Measurements from ENCODE around the gene CPNE7.

CPNE7 gene

DNA sequence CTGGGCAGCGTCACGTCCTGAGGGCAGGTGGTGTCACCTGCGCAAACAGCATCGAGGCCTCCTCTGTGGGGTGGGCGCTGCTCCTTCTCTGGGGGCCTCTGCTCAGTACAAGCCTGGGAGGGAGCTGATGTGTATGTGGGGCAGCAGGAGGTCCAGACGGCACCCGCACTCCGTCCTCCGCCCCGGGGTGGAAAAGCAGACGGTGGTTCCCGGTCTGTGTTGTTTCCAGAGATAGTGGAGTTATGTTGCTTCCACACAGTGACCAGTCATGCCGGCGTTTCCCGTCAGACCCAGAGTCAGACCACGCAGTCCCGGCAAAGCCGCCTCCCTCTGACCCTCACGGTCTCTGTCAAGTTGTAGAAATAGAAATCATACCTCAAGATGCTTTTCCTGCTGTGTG, 28.8 kb upstream of the CPNE7 start:
- peaks cover 7 to 87% of the 10 kb centered on the region in 2 experiments; a peak in 2 of 3 replicates for H3K36me3 ChIP-seq (ENCODE audit: control insufficient read depth in 2 of 2, insufficient read depth in 1 of 2, low read length in 2 of 2)
- no peak for TF ChIP-seq INSM2 (tag by site-specific recombination; IDR thresholded peaks at IDR 0.05)
- no peak for TF ChIP-seq ZNF585B (tag by site-specific recombination; IDR thresholded peaks at IDR 0.05)
- TF ChIP-seq ZNF239 (tag by site-specific recombination; IDR thresholded peaks at IDR 0.05), result no peak
- no peak for TF ChIP-seq ZFHX2 (tag by site-specific recombination; conservative IDR thresholded peaks at IDR 0.05)
- TF ChIP-seq ZNF350 (tag by site-specific recombination; IDR thresholded peaks at IDR 0.05), result no peak
- H3K4me1 ChIP-seq (ENCODE audit: control insufficient read depth, insufficient read depth, low read length), result no peaks in the 10 kb centered on the region
- no peak overlapping the region for H3K27ac ChIP-seq (ENCODE audit: extremely low read depth, low read depth, low read length)
- H3K9me3 ChIP-seq (ENCODE audit: control insufficient read depth, insufficient read depth, low read depth, low read length), result no peaks in the 10 kb centered on the region
- ChIA-PET CTCF (no interaction called here), POLR2A (no interaction called here)
- no peak overlapping the region for H3K4me3 ChIP-seq (ENCODE audit: low read depth, low read length)

DNA sequence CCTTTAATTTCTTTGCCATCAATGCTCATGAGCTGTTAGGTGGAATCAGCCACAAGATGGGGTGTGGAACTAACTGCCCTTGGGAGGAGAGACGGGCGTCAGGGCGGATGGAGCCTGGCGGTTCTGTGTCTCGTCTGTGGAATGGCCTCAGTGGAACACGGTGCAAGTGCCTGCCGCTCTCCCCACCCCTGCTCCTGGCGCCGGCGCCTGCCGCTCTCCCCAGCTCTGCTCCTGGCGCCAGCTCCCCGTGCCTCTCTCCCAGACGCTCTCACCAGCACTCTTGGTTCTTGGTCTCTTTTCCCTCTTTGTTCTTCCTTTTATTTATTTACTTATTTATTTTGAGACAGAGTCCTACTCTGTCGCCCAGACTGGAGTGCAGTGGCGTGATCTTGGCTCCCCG, 28.3 kb upstream of the CPNE7 start:
- peaks cover 7 to 88% of the 10 kb centered on the region in 2 experiments; a peak in 2 of 3 replicates for H3K36me3 ChIP-seq (ENCODE audit: control insufficient read depth in 2 of 2, insufficient read depth in 1 of 2, low read length in 2 of 2)
- ChIA-PET CTCF (no interaction called here), POLR2A (no interaction called here)
- no peak overlapping the region for H3K27ac ChIP-seq (ENCODE audit: extremely low read depth, low read depth, low read length)
- no peaks in the 10 kb centered on the region for H3K4me1 ChIP-seq (ENCODE audit: control insufficient read depth, insufficient read depth, low read length)
- no peak overlapping the region for H3K4me3 ChIP-seq (ENCODE audit: low read depth, low read length)
- H3K9me3 ChIP-seq (ENCODE audit: control insufficient read depth, insufficient read depth, low read depth, low read length), result no peaks in the 10 kb centered on the region
- no peak for TF ChIP-seq ZNF292 (tag by site-specific recombination; IDR thresholded peaks at IDR 0.05; ENCODE audit: borderline replicate concordance, low read depth)
- TF ChIP-seq ZXDB (tag by site-specific recombination; IDR thresholded peaks at IDR 0.05), result no peak
- no peak for TF ChIP-seq ZNF548 (tag by site-specific recombination; IDR thresholded peaks at IDR 0.05)
- no peak for TF ChIP-seq ZNF600 (tag by site-specific recombination; IDR thresholded peaks at IDR 0.05)
- no peak for TF ChIP-seq ZNF518A (tag by site-specific recombination; conservative IDR thresholded peaks at IDR 0.05; ENCODE audit: low read depth)
- TF ChIP-seq ZSCAN5A (tag by site-specific recombination; IDR thresholded peaks at IDR 0.05), result no peak
- no peak for TF ChIP-seq ZNF791 (tag by site-specific recombination; IDR thresholded peaks at IDR 0.05)
- no peak for TF ChIP-seq SCRT1 (tag by site-specific recombination; IDR thresholded peaks at IDR 0.05; ENCODE audit: borderline replicate concordance)
- TF ChIP-seq KLF8 (tag by site-specific recombination; IDR thresholded peaks at IDR 0.05), result no peak
- no peak for TF ChIP-seq BCL6B (tag by site-specific recombination; IDR thresholded peaks at IDR 0.05)
- no peak for TF ChIP-seq ZNF658 (tag by site-specific recombination; IDR thresholded peaks at IDR 0.05)

All from HEK293 (cell line).